SU-DHL-6 (cell line): ENCODE results near the gene THSD7A.

Experiments
- CTCF ChIP-seq: fragments of 200-600 bp; sonication (generic); IDR thresholded peaks from one replicate; pipeline ENCODE4 v1.5.1; 2017; ENCODE audit warnings: antibody characterized with exemption, mild to moderate bottlenecking, low read length, moderate library complexity; ENCODE audit not compliant: insufficient read depth, poor library complexity, severe bottlenecking
- EZH2phosphoT487 ChIP-seq: fragments of 200-600 bp; sonication (generic), shearing (Covaris generic); conservative IDR thresholded peaks from 2 replicates; pipeline ENCODE4 v1.6.1; 2018; ENCODE audit warnings: mild to moderate bottlenecking, antibody characterized with exemption, low read length, moderate library complexity, mixed read lengths

- TF ChIP-seq CTCF = no peak
- TF ChIP-seq EZH2phosphoT487 = no peak
These were observed 164.8 kb downstream of the THSD7A start for GRCh38 chr7:11667071-11667809.
